Bone marrow (tissue), 2 donors: ENCODE data around the gene RANBP10.

Source experiments
- DNase-seq, 2 donors: peaks; one replicate each; lab custom pipeline; 2025; lab: John Stamatoyannopoulos, UW

Gene RANBP10

DNA sequence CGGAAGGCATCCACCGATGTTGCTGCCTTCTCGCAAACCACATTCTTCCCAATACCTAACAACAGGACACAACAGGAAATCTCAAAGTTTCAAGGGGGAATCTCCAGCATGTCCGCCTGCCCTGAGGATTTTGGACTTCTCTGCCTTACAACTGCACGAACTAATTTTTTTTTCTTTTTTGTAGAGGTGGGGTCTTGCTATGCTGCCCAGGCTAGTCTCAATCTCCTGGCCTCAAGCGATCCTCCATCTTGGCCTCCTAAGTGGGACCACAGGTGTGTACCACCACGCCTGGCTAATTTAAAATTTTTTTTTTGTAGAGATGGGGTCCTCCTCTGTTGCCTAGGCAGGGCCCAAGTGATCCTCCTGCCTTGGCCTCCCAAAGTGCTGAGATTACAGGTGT is 130.4 kb downstream of the RANBP10 start:
- no peak for DNase-seq

DNA sequence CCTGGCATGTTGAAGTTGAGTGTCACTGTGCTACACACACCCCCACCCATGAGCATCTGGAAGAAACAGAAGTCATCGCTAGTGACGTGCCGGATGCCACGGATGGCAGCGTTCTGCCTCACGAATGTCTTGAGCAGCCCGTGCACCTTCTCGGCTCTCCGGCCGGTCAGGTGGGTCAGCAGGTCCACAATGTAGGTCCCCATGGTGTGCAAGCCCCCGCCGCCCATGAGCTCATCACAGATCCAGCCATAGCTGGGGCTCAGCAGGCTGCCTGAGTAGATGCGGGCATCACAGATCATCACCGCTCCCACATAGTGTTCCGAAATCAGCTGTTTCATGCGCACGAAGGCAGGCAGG is 130.8 kb downstream of the RANBP10 start:
- DNase-seq = no peak

DNA sequence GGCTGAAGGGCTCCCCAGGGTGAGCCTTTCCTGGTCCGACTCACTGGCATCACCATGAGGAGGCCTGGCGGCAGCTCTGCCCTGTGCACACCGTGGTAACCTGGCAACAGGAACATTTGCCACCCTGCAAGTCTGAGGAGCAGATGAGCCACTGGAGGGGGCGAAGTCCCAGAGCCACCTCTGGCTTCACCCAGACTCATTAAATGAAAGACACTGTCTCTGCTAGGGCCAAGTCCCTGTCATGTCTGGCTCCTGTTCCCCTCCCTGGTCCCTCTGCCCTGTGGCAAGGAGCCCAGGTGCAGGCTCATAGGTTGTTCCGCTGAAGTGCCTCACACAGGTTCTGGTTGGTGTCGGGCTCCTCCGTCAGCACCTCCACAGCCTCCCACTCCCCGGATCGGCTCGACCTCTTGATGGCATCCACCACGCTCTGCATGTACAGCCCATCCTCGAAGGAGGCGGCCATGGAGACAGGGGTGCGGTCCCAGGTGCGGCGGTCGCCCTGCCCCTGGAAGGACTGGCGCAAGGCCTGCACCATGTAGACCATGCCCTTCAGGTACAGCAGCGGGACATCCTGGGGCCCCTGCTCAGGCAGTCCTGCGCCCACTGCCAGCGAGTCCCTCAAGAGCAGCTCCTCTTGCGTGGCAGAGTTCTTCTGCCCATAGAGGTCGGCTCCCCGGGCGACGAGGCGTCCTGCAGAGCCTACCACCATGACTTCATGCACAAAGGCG is 131.3 kb downstream of the RANBP10 start:
- DNase-seq = no peak

DNA sequence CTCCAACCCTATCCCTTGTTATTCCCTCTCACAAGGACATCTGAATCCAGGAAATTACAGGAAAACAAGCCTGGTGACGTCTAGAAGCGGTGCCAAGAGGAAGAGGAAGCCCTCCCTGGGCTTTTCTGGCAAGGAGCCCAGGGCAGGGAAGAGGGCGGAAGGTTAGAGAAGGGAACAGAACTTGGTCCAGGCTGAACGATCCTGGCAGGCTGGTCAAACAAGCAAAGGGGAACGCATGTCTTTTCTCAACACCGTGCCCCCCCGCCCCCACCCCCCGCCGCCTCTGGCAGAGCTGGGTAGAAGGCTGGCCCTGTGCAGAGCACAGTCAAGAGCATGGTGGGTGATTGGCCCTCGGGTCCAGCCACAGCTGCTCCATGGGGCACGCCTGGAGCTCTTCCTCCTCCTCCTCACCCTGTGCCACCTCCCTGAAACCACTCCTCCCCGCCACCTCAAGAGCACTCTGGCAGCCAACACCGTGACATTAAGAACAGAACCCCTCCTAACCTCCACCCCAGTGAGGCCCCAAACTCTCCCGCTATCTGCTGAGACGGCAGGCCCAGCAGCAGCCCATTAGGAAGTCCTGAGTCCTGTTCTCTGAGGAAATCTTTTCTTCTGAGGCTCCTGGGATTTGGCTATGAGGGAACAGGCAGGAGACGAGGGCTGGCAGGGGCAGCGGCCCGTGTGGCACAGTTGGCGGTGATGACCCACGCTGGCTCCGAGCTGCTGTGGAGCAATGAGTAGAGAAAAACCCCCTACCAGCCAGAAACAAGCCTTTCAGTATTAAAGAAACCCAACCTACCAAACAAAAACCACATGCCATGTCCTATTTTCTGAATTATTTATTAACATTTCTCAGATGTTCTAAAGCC is 132.4 kb downstream of the RANBP10 start:
- DNase-seq = peak; percentile 34 to 47
